Activated gamma-delta T cell treated with Interleukin-2 at 50 U/mL for 16 hours (primary cell): ENCODE results near the gene BIN2.

Experiments
- DNase-seq: peaks from one replicate; pipeline ENCODE4 v3.0.0-alpha.2; 2020

The BIN2 gene

GRCh38 chr12:51253276-51253675, 70.7 kb downstream of the BIN2 start:
- no peak for DNase-seq

- no peak for DNase-seq
Measured at GRCh38 chr12:51247523-51248206, 76.3 kb downstream of the BIN2 start.

- peak; percentile 20 for DNase-seq
Measured at GRCh38 chr12:51246254-51246853, 77.6 kb downstream of the BIN2 start.

- DNase-seq, result no peak
Measured at GRCh38 chr12:51245476-51246253, 78.3 kb downstream of the BIN2 start.

GRCh38 chr12:51244269-51244668, 79.7 kb downstream of the BIN2 start:
- DNase-seq, result no peak

- no peak for DNase-seq
Measured at GRCh38 chr12:51242876-51243275, 81.1 kb downstream of the BIN2 start.

GRCh38 chr12:51242120-51242519, 81.9 kb downstream of the BIN2 start:
- DNase-seq, result no peak

- no peak for DNase-seq
Measured at GRCh38 chr12:51240971-51241370, 83.0 kb downstream of the BIN2 start.

- DNase-seq, result peak; percentile 95
Measured at GRCh38 chr12:51238510-51239334, 85.3 kb downstream of the BIN2 start, which contains the start of gene DAZAP2. Gene DAZAP2 (plus strand): TSS chr12:51238826. CDS start chr12:51238908, 82 bp downstream.

GRCh38 chr12:51238037-51238509, 85.9 kb downstream of the BIN2 start:
- no peak for DNase-seq

- DNase-seq, result no peak
Measured at GRCh38 chr12:51234530-51234929, 89.4 kb downstream of the BIN2 start.

- DNase-seq, result no peak
Measured at GRCh38 chr12:51232642-51233041, 91.3 kb downstream of the BIN2 start.
